HL-60 (cell line): ENCODE measurements around the gene SLC35C1.
"Not testable (repeated sequence)": the region's sequence is repeated elsewhere in the genome, so short reads cannot be mapped to it uniquely, and the experiment has no call there.

Experiments used
- GABPA ChIP-seq: IDR thresholded peaks from 2 replicates; pipeline ENCODE4 v1.6.1; 2012; ENCODE audit warnings: low read depth
- POLR2AphosphoS5 ChIP-seq: IDR thresholded peaks from 2 replicates; pipeline ENCODE4 v1.6.1; 2012; ENCODE audit warnings: low read depth
- TF ChIP-seq, protein P1 (sequence below): IDR thresholded peaks from one replicate; pipeline ENCODE4 v1.5.1; 2011; ENCODE audit warnings: low read length, control low read depth, inconsistent platforms; ENCODE audit not compliant: insufficient read depth
- TF ChIP-seq, protein P2 (sequence below): IDR thresholded peaks from 2 replicates; pipeline ENCODE4 v1.6.1; 2012; ENCODE audit warnings: low read depth; ENCODE audit not compliant: insufficient replicate concordance

DNA sequence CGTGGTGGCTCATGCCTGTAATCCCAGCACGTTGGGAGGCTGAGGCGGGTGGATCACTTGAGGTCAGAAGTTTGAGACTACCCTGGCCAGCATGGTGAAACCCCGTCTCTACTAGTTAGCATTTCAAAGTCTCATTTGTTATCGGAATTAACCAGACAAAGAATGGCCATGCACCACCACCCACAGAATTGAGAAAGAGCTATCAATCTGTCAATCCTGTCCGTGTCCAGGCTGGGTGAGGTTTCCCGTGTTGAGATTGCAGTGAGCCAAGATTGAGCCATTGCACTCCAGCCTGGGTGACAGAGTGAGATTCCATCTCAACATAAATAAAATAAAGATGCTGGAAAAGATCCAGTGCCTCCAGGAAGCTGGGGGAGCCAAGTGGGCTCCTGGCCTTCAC, 21.5 kb downstream of the SLC35C1 start:
- TF ChIP-seq, protein P1, sequence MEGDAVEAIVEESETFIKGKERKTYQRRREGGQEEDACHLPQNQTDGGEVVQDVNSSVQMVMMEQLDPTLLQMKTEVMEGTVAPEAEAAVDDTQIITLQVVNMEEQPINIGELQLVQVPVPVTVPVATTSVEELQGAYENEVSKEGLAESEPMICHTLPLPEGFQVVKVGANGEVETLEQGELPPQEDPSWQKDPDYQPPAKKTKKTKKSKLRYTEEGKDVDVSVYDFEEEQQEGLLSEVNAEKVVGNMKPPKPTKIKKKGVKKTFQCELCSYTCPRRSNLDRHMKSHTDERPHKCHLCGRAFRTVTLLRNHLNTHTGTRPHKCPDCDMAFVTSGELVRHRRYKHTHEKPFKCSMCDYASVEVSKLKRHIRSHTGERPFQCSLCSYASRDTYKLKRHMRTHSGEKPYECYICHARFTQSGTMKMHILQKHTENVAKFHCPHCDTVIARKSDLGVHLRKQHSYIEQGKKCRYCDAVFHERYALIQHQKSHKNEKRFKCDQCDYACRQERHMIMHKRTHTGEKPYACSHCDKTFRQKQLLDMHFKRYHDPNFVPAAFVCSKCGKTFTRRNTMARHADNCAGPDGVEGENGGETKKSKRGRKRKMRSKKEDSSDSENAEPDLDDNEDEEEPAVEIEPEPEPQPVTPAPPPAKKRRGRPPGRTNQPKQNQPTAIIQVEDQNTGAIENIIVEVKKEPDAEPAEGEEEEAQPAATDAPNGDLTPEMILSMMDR, result not testable (repeated sequence)
- not testable (repeated sequence) for TF ChIP-seq GABPA, POLR2AphosphoS5
- TF ChIP-seq, protein P2, sequence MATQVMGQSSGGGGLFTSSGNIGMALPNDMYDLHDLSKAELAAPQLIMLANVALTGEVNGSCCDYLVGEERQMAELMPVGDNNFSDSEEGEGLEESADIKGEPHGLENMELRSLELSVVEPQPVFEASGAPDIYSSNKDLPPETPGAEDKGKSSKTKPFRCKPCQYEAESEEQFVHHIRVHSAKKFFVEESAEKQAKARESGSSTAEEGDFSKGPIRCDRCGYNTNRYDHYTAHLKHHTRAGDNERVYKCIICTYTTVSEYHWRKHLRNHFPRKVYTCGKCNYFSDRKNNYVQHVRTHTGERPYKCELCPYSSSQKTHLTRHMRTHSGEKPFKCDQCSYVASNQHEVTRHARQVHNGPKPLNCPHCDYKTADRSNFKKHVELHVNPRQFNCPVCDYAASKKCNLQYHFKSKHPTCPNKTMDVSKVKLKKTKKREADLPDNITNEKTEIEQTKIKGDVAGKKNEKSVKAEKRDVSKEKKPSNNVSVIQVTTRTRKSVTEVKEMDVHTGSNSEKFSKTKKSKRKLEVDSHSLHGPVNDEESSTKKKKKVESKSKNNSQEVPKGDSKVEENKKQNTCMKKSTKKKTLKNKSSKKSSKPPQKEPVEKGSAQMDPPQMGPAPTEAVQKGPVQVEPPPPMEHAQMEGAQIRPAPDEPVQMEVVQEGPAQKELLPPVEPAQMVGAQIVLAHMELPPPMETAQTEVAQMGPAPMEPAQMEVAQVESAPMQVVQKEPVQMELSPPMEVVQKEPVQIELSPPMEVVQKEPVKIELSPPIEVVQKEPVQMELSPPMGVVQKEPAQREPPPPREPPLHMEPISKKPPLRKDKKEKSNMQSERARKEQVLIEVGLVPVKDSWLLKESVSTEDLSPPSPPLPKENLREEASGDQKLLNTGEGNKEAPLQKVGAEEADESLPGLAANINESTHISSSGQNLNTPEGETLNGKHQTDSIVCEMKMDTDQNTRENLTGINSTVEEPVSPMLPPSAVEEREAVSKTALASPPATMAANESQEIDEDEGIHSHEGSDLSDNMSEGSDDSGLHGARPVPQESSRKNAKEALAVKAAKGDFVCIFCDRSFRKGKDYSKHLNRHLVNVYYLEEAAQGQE, result not testable (repeated sequence)
